HL-60 (cell line): ENCODE results near the gene PRAME.

ENCODE experiments used
- GABPA ChIP-seq: IDR thresholded peaks from 2 replicates; pipeline ENCODE4 v1.6.1; 2012; ENCODE audit warnings: low read depth
- POLR2AphosphoS5 ChIP-seq: IDR thresholded peaks from 2 replicates; pipeline ENCODE4 v1.6.1; 2012; ENCODE audit warnings: low read depth
- TF ChIP-seq, protein P1 (sequence below): IDR thresholded peaks from one replicate; pipeline ENCODE4 v1.5.1; 2011; ENCODE audit warnings: low read length, control low read depth, inconsistent platforms; ENCODE audit not compliant: insufficient read depth
- TF ChIP-seq, protein P2 (sequence below): IDR thresholded peaks from 2 replicates; pipeline ENCODE4 v1.6.1; 2012; ENCODE audit warnings: low read depth; ENCODE audit not compliant: insufficient replicate concordance

DNA sequence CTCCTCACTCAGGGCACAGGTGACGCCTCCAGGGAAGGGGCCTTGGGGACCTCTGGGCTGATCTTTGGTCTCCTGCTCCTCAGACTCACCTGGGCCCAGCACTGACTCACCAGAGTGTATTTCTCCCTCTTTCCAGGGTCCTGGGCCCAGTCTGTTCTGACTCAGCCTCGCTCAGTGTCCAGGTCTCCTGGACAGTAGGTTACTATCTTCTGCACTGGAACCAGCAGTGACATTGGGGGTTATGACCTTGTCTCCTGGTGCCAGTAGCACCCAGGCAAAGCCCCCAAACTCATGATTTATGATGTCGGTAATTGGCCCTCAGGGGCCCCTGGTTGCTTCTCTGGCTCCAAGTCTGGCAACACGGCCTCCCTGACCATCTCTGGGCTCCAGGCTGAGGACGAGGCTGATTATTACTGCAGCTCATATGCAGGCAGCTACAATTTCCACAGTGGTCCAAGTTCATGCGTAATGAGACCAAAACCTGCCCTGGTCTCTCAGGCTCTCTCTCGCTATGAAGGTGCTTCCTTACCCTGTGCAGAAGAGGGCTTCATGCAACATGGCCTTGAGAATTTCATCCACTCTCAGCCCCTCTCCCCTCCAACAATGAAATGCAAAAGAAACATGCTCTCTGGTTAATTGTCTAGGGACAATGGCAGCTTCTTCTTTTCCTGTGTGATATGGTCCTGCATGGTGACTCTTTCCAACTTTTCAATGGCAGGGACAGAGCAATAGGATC lies 21.0 kb upstream of the PRAME start:
- TF ChIP-seq, protein P1, sequence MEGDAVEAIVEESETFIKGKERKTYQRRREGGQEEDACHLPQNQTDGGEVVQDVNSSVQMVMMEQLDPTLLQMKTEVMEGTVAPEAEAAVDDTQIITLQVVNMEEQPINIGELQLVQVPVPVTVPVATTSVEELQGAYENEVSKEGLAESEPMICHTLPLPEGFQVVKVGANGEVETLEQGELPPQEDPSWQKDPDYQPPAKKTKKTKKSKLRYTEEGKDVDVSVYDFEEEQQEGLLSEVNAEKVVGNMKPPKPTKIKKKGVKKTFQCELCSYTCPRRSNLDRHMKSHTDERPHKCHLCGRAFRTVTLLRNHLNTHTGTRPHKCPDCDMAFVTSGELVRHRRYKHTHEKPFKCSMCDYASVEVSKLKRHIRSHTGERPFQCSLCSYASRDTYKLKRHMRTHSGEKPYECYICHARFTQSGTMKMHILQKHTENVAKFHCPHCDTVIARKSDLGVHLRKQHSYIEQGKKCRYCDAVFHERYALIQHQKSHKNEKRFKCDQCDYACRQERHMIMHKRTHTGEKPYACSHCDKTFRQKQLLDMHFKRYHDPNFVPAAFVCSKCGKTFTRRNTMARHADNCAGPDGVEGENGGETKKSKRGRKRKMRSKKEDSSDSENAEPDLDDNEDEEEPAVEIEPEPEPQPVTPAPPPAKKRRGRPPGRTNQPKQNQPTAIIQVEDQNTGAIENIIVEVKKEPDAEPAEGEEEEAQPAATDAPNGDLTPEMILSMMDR, result no peak
- TF ChIP-seq POLR2AphosphoS5 (no peak), GABPA (no peak)
- TF ChIP-seq, protein P2, sequence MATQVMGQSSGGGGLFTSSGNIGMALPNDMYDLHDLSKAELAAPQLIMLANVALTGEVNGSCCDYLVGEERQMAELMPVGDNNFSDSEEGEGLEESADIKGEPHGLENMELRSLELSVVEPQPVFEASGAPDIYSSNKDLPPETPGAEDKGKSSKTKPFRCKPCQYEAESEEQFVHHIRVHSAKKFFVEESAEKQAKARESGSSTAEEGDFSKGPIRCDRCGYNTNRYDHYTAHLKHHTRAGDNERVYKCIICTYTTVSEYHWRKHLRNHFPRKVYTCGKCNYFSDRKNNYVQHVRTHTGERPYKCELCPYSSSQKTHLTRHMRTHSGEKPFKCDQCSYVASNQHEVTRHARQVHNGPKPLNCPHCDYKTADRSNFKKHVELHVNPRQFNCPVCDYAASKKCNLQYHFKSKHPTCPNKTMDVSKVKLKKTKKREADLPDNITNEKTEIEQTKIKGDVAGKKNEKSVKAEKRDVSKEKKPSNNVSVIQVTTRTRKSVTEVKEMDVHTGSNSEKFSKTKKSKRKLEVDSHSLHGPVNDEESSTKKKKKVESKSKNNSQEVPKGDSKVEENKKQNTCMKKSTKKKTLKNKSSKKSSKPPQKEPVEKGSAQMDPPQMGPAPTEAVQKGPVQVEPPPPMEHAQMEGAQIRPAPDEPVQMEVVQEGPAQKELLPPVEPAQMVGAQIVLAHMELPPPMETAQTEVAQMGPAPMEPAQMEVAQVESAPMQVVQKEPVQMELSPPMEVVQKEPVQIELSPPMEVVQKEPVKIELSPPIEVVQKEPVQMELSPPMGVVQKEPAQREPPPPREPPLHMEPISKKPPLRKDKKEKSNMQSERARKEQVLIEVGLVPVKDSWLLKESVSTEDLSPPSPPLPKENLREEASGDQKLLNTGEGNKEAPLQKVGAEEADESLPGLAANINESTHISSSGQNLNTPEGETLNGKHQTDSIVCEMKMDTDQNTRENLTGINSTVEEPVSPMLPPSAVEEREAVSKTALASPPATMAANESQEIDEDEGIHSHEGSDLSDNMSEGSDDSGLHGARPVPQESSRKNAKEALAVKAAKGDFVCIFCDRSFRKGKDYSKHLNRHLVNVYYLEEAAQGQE, result no peak
